Measurements from ENCODE around the gene ASB18.

The ASB18 gene

GRCh38 chr2:236216711-236217110 is 47.5 kb downstream of the ASB18 start:
- no peak overlapping the region for H3K4me3 ChIP-seq (ENCODE audit: low read depth, low read length)
- peaks cover 0 to 5% of the 10 kb centered on the region in 2 experiments; a peak in 1 of 3 replicates for H3K36me3 ChIP-seq (ENCODE audit: control insufficient read depth in 2 of 2, insufficient read depth in 1 of 2, low read length in 2 of 2)
- ChIA-PET CTCF (no interaction called here), POLR2A (interaction anchor here (0.6 kb wide), 1 partner anchor 150 kb away, joined by 3 read pairs; no protein-coding TSS in a partner anchor)
- H3K27ac ChIP-seq (ENCODE audit: extremely low read depth, low read depth, low read length), result no peak overlapping the region
- no peak for TF ChIP-seq ZFP41 (tag by site-specific recombination; IDR thresholded peaks at IDR 0.05; ENCODE audit: borderline replicate concordance)
- TF ChIP-seq ZNF792 (tag by site-specific recombination; IDR thresholded peaks at IDR 0.05), result no peak
- TF ChIP-seq ZNF514 (tag by site-specific recombination; IDR thresholded peaks at IDR 0.05), result no peak
- TF ChIP-seq PRDM10 (tag by site-specific recombination; IDR thresholded peaks at IDR 0.05), result no peak
- no peak for TF ChIP-seq ZNF223 (tag by site-specific recombination; IDR thresholded peaks at IDR 0.05)
- no peak for TF ChIP-seq ZNF48 (tag by site-specific recombination; IDR thresholded peaks at IDR 0.05)
- TF ChIP-seq ZNF311 (tag by site-specific recombination; IDR thresholded peaks at IDR 0.05; ENCODE audit: borderline replicate concordance), result no peak
- no peak for TF ChIP-seq KLF17 (tag by site-specific recombination; IDR thresholded peaks at IDR 0.05)
- TF ChIP-seq MYNN (tag by site-specific recombination; IDR thresholded peaks at IDR 0.05; ENCODE audit: borderline replicate concordance), result no peak
- TF ChIP-seq, protein P1, sequence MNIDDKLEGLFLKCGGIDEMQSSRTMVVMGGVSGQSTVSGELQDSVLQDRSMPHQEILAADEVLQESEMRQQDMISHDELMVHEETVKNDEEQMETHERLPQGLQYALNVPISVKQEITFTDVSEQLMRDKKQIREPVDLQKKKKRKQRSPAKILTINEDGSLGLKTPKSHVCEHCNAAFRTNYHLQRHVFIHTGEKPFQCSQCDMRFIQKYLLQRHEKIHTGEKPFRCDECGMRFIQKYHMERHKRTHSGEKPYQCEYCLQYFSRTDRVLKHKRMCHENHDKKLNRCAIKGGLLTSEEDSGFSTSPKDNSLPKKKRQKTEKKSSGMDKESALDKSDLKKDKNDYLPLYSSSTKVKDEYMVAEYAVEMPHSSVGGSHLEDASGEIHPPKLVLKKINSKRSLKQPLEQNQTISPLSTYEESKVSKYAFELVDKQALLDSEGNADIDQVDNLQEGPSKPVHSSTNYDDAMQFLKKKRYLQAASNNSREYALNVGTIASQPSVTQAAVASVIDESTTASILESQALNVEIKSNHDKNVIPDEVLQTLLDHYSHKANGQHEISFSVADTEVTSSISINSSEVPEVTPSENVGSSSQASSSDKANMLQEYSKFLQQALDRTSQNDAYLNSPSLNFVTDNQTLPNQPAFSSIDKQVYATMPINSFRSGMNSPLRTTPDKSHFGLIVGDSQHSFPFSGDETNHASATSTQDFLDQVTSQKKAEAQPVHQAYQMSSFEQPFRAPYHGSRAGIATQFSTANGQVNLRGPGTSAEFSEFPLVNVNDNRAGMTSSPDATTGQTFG (tag by site-specific recombination; IDR thresholded peaks at IDR 0.05; ENCODE audit: borderline replicate concordance), result no peak
- no peak for TF ChIP-seq ZNF280C (tag by site-specific recombination; IDR thresholded peaks at IDR 0.05)
- TF ChIP-seq, protein P2, sequence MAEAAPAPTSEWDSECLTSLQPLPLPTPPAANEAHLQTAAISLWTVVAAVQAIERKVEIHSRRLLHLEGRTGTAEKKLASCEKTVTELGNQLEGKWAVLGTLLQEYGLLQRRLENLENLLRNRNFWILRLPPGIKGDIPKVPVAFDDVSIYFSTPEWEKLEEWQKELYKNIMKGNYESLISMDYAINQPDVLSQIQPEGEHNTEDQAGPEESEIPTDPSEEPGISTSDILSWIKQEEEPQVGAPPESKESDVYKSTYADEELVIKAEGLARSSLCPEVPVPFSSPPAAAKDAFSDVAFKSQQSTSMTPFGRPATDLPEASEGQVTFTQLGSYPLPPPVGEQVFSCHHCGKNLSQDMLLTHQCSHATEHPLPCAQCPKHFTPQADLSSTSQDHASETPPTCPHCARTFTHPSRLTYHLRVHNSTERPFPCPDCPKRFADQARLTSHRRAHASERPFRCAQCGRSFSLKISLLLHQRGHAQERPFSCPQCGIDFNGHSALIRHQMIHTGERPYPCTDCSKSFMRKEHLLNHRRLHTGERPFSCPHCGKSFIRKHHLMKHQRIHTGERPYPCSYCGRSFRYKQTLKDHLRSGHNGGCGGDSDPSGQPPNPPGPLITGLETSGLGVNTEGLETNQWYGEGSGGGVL (tag by site-specific recombination; IDR thresholded peaks at IDR 0.05), result no peak
- TF ChIP-seq ZNF24 (tag by site-specific recombination; IDR thresholded peaks at IDR 0.05), result no peak
- no peak for TF ChIP-seq ZNF610 (tag by site-specific recombination; IDR thresholded peaks at IDR 0.05; ENCODE audit: borderline replicate concordance)
- TF ChIP-seq ZXDB (tag by site-specific recombination; IDR thresholded peaks at IDR 0.05), result no peak
- TF ChIP-seq CTCF (tag by site-specific recombination; IDR thresholded peaks at IDR 0.05), result no peak
- TF ChIP-seq ZFP3 (tag by site-specific recombination; IDR thresholded peaks at IDR 0.05; ENCODE audit: low read depth), result no peak
- no peak for TF ChIP-seq ZNF214 (tag by site-specific recombination; IDR thresholded peaks at IDR 0.05; ENCODE audit: borderline replicate concordance)
- H3K4me1 ChIP-seq (ENCODE audit: control insufficient read depth, insufficient read depth, low read length), result no peaks in the 10 kb centered on the region
- no peaks in the 10 kb centered on the region for H3K9me3 ChIP-seq (ENCODE audit: control insufficient read depth, insufficient read depth, low read depth, low read length)
